GM20000 (cell line): ENCODE data around the gene ZDHHC19.
"Not testable (repeated sequence)": the region's sequence is repeated elsewhere in the genome, so short reads cannot be mapped to it uniquely, and the experiment has no call there.

Experiments
- DNase-seq: peaks from one replicate; pipeline ENCODE4 v3.0.0; 2012; ENCODE audit warnings: low spot score
- TF ChIP-seq, protein P1 (sequence below): IDR thresholded peaks from 2 replicates; pipeline ENCODE4 v1.5.1; 2012; ENCODE audit warnings: mild to moderate bottlenecking, control low read depth; ENCODE audit errors: extremely low read depth, missing control alignments

Gene ZDHHC19

DNA sequence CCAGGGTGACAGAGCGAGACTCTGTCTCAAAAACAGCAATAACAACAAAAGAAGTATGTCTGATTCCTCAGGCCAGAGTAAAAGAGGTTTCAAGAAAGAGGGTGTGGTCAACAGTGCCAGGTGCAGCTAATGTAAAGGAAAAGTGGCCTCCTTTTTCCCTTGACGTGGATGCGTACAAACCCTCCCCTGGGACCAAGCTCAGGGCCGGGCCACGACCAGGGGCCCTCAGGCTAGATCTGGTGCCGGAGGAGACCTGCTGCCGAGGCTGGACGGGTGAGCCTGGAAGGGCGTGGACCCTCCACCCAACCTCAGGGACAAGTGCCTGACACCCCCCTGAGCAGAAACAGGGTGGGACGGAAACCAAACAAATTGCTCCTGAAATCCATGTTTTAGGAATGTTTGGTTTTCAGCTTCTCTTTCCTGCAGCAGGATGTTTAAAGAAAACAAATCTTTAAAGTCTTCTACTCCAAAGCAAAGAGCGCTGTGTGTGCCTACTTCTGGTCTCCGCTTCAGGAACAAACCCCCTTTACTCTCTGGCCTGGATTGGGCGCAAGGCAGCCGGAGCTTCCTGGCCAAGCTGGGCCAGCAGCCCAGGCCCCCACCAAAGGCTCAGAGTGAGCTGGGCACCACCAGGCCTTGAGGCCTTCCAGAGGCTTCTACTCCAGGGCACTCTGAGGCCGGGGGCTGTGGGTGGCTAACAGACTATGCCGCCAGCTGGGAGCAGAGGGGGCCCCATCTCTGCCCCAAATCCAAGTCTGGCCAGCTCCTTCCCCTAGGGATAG is 21.4 kb downstream of the ZDHHC19 start:
- DNase-seq, result no peak
- TF ChIP-seq, protein P1, sequence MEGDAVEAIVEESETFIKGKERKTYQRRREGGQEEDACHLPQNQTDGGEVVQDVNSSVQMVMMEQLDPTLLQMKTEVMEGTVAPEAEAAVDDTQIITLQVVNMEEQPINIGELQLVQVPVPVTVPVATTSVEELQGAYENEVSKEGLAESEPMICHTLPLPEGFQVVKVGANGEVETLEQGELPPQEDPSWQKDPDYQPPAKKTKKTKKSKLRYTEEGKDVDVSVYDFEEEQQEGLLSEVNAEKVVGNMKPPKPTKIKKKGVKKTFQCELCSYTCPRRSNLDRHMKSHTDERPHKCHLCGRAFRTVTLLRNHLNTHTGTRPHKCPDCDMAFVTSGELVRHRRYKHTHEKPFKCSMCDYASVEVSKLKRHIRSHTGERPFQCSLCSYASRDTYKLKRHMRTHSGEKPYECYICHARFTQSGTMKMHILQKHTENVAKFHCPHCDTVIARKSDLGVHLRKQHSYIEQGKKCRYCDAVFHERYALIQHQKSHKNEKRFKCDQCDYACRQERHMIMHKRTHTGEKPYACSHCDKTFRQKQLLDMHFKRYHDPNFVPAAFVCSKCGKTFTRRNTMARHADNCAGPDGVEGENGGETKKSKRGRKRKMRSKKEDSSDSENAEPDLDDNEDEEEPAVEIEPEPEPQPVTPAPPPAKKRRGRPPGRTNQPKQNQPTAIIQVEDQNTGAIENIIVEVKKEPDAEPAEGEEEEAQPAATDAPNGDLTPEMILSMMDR, result no peak

DNA sequence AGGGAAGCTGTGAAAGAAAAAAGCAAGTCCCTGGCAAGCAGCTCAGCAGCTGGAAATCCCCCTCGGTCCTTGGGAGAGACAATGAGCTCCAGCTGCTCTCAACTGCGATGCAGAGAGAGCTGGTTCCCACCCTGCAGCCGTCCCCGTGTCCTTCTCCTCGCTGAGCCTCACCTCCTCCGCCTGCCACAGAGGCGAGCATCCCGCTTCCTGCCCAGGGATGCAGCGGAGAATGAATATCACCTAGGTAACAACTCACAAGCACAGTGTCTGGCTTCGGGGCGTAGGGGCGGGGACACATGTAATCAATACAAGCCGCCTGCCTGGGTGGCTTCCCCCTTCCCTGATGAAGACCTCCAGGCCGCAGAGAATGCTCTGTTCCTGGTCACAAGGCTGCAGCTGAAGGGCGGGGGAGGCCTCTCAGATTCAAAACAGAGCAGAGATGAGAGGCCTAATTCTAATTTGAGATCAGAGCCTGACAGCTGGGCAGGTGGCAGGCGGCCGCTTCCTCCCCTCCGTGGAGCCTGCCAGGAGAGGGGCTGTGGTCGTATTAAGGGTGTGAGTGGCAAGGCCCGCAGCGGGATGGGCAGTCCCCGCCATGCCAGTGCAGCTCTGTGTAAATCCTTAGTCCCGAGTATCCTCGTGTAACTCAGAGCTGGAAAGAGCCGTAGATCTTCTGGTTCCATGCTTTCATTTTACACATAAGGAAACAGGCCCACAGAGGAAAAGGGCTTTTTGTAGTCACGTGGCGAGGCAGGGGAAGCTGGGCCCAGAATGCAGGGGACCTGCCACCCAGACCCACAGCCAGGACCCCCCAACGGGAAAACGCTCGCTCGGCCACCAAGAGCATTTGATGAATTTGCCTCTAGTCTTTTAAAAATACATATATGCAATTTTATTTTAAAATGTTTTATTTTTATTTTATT is 24.3 kb downstream of the ZDHHC19 start:
- peak; percentile 64 for DNase-seq
- TF ChIP-seq, protein P1, result no peak

DNA sequence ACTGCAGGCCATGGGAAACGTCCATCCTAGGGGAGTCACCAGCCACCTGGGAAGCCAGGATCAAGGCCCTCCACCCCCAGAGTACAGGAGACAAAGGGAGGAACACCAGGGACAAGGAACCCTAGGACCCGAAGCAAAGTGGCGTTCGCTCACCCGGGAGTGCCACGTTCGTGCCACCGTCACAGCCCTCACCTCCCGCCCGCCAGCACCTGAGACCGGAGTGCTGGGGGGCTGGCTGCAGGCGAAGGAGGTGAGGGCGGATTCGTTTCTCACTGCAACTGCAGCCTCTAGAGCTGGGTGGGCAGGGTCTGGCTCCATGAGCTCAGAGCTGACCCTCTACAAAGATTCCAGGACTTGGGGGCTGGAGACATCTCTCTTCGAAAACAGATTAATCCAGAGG is 26.3 kb downstream of the ZDHHC19 start:
- TF ChIP-seq, protein P1, result no peak
- DNase-seq, result no peak

DNA sequence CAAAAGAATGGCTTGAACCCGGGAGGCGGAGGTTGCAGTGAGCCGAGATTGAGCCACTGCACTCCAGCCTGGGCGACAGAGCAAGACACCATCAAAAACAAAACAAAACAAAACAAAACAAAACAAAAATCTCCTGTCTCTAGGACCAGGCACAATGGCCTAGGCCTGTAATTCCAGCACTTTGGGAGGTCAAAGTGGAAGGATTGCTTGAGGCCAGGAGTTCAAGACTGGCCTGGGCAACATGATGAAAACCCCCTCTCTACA is 27.1 kb downstream of the ZDHHC19 start:
- DNase-seq, result not testable (repeated sequence)

DNA sequence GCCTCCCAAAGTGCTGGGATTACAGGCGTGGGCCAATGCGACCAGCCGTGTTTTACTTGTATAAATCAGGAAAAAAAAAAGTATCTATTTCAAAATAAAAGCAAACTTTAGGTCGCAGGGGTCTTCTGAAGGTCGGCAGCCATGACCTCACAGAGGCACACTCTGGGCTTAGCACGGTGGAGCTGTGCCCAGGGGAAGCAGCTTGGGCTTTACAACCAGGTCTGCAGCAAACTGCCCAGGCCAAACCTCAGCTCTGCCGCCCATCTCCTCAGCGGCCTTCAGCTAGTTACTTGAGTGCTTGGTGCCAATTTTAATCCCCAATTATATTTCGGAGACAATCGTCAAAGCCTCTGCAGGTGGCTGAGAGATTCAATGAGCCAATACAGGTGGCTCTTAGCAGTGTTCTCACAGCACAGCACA is 30.1 kb downstream of the ZDHHC19 start:
- TF ChIP-seq, protein P1, result no peak
- no peak for DNase-seq

DNA sequence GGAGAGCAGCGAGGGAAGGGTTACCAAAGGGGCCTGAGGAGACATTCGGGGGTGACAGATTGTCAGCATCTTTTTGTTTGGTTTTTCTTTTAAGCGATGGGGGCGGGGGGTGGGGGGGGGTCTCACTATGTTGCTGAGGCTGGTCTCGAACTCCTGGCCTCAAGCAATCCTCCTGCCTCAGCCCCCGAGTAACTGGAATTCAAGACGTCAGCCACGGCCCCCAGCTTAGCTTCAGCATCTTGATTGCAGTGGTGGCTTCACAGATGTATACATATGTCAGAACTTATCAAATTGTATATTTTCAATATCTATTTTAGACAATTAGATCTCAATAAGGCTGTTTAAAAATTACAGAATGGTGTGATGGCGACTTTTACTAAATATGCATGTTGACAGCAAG is 30.9 kb downstream of the ZDHHC19 start:
- TF ChIP-seq, protein P1, result no peak
- DNase-seq, result no peak

DNA sequence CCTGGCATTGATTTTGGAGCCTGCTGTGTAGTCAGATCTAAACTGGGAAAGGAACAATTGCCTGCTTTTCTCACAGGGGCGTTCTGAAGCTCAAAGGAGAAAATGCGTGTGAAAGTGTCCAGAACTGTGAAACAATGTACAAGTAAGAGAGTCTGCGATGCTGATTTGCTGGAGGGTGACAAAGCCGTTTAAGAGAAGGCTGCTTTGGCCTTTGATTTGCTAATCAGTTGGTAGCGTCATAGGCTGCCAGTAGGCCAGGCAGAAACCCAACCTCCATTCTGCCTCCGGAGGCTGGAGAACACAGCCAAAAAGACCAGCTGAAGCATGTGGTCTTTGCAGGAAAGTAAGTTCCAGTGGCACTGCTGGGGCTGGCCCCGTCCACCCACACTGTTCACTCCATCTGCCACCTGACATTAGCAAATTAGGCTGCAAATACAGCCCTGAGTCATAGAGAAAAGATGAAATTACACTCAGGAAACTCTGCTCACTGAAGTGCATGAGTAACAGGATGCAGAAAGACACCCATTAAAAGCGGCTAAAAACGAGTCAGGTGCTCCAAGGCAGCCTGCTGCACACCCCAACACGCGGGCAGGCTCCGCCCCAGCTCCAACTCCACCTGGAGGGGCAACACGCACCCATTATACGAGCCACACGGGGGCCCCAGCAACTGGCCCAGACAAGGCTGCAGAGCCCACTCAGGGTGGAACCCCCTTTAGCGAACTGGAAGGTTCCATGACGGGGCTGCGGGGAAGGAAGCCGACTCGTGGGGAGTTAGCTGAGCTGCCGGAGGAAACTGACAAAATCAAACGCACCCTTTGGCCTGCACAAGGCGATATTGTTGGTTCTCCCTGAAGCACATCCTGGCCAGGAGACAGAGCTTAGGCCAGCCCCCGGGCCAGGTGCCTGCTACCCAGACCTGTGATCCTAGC is 31.6 kb downstream of the ZDHHC19 start:
- TF ChIP-seq, protein P1, result peak; percentile 26
- DNase-seq, result peak; percentile 82
